Measurements from ENCODE around the gene UNC45B.

- TF ChIP-seq EZH2 (IDR thresholded peaks at IDR 0.05; ENCODE audit: borderline replicate concordance, low read length) (no peak), CTCF (IDR thresholded peaks at IDR 0.05; ENCODE audit: low read length) (no peak)
Observed at GRCh38 chr17:35129973-35130351, 17.7 kb upstream of the UNC45B start.

Data from OCI-LY1 (cell line).